GM15510 (cell line): ENCODE measurements around the gene RGCC.

Experiments used
- POLR2A ChIP-seq: IDR thresholded peaks from 3 replicates; pipeline ENCODE4 v1.6.1; 2011; ENCODE audit warnings: borderline replicate concordance; ENCODE audit not compliant: insufficient read length; ENCODE audit errors: extremely low read depth

The RGCC gene

DNA sequence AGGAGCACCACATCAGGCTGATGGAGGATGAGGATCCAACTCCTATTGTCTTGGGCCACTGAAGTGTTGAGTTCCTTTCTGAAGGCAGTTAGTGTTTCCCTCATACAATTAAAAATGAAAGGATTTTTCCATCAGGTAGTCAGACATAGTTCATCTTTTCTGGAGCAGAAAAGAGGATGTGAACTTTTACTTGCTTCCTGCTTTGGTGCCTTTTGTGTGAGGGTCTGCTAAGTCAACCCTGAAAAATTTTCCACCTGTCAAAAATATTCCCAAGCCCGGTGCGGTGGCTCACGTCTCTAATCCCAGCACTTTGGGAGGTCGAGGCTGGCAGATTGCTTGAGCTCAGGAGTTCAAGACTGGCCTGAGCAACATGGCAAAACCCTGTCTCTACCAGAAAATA, 43.9 kb downstream of the RGCC start:
- TF ChIP-seq POLR2A = no peak

DNA sequence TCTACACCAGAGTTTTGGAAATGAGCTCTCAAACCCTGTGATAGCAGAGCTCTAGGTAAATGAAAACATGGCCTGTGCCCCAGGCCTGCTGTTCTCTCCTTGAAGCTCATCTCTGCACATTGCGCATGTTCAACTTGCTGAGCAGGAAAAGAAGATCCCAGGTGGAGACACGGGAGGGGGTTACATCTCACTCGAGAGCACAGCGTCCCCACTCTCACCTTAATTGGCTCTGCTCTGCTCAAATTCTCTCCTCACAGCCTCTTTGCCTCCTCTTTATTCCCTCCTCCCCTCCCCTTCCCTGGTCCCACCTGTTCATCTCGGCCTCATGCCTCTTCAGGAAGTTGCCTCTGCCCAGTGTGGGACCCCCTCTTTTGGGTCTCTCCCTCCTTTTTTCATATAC, 44.7 kb downstream of the RGCC start:
- TF ChIP-seq POLR2A = no peak

DNA sequence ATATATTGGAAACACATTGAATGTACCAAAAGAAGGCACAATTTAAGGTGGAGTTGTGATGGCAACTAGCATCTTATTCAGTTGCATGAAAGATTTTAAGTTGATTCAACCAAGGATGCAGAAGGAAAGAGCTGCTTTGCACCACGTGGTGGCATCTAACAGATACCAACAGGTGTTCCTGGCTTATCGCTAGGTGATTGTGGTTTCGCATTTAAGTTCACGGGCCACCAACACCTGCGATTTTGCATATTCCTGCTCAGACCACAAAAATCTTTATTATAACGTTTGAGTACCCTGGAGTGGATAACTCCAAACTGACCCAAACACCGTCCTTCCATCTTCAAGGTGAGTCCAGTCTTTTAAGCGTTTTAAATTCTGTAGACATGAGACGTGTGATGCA, 45.3 kb downstream of the RGCC start:
- TF ChIP-seq POLR2A = no peak

DNA sequence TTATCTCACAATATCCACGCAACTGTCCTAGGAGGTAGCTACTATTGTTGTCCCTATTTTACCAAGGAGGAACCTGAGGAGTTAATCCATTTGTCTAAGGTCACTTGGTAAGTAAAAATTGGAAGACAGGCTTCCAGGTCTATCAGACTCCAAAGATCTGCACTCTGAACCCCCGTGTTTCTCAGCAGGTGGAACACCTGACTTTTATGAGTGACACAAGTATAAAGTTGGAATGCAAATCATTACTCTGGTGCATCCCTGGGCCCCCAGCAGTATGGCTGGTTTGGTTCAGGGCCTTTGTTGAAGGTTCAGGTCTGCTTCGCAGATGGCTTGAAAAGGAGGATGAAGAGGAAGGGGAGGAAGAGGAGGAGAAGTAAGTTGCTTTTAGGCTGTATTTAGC, 46.0 kb downstream of the RGCC start:
- no peak for TF ChIP-seq POLR2A

DNA sequence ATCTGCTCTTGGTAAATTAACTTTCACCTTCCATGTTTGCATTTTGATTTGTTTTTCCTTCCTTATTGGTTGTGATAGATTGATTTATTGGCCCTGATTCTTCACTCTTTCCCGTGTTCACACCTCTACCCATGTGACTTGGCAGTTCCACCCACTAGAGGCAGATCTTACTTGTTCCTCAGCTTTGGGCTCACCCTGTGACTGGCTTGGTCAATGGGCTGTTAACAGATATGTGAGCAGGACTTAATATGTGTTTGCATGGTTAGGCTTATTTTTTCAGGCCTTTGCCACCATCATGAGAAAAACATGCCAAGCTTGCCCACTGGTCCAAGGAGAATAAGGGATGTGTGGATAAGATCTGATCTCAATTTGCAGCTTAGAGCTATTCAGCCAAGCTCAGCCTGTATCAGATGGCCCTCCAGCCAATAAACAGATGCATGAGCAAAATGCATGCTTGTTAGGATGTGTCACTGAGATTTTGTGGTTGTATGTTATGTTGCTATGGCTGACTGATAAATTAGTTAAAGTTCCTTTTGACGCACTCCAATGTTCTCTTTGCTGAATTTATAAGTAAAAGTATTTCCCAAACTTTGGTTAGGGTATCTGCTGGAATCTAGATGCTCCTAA, 48.0 kb downstream of the RGCC start:
- no peak for TF ChIP-seq POLR2A

DNA sequence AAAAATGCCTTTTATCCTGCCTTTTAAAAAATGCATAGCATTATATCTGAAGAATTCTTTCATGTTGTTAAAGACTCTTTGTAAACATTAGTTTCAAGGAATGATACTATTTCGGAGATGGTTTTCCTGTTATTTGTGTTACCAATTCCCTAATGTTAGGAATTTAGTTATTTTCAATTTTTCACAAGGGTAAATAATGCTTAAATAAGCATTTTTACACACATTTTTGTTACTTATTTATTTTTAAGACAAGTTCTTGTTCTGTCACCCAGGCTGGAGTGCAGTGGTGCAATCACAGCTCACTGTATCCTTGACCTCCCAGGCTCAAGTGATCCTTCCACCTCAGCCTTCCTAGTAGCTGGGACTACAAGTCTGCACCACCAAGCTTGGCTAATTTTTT, 49.0 kb downstream of the RGCC start:
- TF ChIP-seq POLR2A = no peak

DNA sequence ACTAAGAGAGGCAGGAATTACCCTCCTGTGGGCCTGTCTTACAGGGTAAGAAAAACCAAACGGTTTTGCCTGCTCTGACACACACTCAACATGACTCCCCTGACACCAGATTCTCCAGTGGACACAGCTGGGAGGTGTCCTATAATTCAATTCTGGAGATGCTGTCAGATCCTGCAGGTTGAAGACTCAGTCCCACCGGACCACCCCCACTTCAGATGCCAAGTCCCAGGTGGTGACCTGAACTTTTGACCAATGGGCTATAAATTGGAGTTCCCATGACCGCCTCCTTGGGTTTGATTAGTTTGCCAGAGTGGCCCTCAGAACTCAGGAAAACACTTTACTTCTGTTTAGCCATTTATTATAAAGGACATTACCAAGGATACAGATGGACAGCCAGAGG, 52.6 kb downstream of the RGCC start:
- no peak for TF ChIP-seq POLR2A

DNA sequence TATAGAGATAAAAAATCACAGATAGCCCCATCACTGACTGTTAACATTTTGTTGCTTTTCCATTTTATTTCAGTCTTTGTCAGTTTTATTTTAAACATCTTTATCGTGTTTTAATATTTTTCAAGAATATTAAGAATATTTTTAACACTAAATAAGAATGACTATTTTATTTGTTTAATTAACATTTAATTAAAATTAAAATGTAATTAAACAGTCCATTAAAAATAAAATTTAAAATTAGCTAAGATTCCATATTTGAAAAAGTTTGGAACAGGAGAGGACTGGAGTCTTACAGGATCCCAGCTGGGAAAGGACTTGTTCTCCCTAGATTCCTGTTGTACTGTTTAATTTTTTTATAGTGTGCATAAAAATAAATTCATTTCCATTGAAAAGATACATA, 54.5 kb downstream of the RGCC start:
- no peak for TF ChIP-seq POLR2A

DNA sequence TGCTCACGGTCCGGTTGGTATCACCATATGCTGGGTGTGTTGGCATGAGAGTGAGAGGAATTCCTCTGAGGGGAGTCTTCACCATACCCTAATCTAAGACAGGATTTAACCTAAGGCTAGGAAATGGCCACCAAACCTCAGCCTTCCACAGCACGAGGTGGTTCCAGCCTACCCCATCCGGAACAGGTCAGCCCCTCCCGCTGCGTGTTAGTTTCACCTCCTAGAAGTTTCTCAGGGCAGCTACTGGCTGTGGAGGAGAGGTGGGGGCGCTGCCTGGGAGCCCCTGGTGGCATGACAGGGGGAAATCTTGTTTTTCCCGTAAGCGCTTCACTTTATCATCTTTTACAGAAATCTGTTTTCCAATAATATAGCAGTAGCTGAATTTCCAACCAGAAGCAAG, 55.1 kb downstream of the RGCC start:
- no peak for TF ChIP-seq POLR2A

DNA sequence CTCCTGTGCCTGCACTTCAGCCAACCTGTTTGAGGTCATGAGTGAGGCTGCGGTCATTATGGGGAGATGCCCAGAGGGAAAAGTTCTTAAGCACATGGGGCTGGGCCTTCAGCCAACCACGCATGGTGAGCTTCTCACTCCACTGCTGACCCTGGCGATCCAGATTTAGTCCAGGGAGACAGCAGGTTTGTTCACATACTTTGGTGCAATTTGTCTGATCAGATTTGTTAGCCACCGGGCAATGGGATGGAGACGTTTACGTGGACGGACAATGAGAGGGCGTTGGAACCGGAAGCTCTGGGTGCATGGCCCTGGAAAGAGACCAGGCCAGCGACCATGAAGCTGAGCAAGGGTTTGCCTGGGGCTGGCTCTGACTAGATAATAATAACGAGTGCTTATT, 56.2 kb downstream of the RGCC start:
- TF ChIP-seq POLR2A = no peak

DNA sequence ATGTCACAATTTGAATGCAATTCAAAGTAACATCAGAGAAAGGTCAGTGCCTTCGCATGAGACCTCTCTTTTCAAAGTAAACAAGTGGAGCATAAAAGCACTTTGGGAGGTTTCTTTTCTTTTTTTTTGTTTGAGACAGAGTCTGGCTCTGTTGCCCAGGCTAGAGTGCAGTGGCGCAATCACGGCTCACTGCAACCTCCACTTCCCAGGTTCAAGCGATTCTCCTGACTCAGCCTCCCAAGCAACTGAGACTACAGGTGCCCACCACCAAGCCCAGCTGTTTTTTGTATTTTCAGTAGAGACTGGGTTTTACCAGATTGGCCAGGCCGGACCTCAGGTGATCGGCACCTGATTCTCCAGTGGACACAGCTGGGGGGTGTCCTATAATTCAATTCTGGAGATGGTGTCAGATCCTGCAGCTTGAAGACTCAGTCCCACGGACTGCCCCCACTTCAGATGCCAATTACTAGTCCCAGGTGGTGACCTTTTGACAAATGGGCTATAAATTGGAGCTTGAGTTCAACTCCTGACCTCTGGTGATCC, 57.6 kb downstream of the RGCC start:
- TF ChIP-seq POLR2A = no peak

DNA sequence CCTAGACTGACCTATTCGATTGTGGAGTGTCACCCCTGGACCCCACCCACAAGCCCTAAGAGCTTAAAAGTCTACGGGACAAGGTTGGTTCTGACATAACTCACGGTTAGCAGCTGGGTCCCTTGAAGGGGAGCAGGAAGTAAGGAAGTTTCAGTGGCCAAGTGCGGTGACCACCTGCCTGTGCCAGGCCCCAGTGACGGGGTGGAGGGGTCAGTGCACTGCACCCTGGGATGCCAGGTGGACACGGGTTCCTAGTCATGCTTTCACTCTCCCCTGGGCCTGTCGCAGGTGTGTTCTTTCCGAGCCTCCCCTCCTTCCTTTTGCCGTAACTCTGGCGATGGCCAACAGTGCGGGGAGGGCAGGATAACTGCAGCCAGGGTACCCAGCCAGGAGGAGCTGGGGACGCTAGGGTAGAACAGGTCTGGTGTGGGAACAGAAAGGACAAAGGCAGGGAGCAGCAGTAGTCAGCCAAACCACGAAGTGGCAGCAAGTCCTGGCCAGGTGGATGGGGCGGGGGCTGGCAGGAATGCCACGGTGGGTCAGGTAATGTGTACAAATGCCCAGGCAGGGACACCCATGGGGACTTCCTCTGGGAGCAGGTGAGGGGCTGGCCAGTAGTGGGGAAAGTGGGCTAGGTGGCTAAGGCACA, 58.3 kb downstream of the RGCC start:
- no peak for TF ChIP-seq POLR2A

DNA sequence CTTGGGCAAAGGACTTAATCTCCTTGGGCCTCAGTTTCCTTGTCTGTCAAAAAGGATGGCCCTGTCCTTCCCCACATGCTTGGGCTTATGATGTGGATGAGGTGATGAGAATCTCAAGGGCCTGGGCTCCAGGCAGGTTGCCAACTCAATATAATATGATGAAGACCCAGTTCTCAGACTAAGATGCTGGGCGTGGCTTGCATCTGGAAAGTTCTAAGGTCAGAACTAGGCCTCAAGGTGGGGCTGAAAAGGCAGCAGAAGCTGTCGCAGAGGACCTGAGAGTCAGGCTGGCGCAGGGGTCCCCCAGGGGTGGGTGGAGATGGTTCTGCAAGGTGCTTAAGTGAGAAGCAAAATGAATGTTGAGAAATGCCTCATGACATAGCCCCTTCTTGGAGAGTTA, 58.8 kb downstream of the RGCC start:
- no peak for TF ChIP-seq POLR2A

DNA sequence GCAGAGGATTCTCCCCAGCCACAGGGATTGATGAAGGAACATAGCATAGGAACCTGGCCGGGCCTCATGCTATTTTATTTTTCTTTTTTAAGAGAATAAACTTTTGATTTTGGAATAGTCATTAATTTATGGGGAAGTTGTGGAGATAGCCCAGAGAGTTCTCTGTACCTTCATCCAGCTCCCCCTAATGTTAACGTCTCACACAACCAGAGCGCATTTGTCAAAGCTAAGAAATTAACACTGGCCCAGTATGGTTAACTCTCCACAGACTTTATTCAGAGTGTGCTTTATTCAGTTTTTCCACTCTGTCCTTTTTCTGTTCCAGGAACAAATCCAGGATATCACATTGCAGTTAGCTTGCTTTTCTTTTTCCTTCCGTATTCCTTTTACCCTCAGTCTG, 59.4 kb downstream of the RGCC start:
- TF ChIP-seq POLR2A = no peak

DNA sequence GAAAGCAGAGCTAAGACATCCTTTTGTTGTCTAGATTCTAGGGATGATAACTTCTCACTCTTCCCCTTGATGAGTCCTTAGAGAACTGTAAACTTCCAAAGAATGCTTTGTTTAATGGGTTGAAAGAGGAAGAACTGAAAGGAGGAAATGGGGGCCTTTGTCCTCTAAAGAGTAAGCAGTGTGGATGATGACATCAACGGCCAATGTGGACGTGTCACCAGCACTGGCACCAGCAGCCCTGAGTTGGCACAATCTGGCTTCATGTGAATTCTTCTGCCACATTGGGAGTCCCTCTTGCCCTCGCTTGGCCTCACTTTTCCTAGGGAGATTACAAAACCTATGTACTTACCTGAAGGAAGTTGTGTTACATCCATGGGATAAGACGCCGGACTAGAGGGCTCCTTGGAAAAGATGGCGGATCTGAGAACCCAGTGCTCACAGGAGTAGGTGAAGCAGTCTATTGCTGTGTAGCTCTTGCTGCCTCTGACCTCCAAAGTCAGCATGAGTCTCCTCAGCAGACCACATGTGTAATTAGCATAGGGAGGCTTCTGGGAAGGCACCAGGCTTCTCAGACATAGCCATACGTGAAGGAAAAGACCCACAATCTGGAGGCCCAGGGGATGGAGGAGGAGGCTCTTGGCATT, 62.8 kb downstream of the RGCC start:
- TF ChIP-seq POLR2A = no peak
